ENCODE data around the gene TTN.

DNA sequence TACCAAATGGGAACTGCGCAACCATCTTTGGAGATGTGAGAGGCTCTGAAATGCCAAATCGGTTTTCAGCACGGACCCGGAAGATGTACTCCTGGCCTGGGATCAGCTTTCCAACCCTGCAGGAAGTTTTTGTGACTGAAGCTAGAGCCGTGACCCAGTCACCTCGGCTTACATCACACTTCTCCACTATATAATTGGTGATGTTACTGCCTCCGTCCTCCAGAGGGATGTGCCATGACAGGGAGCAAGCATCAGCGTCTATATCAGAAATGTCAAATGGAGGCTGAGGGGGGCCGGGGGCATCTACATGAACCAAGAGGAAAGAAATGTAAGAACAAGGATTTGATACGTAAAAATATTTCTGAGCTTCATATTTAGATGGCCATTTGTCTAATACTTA, 222.6 kb downstream of the TTN start:
- no peak for TF ChIP-seq ZNF274 (IDR thresholded peaks at IDR 0.05; ENCODE audit: low read depth, low read length)
- TF ChIP-seq SUZ12 (IDR thresholded peaks at IDR 0.05; ENCODE audit: extremely low read depth, insufficient read depth, insufficient read length): no peak
- TF ChIP-seq YY1 (IDR thresholded peaks at IDR 0.05; ENCODE audit: insufficient read depth, insufficient read length): no peak

Data from NT2/D1 (cell line).